ENCODE data around the gene ITGA7.

ITGA7 gene

GRCh38 chr12:55717011-55718007 is 9.6 kb upstream of the ITGA7 start:
- H2BK120ac ChIP-seq (ENCODE audit: low read depth, low read length) = no peak overlapping the region
- H3K4me3 ChIP-seq (ENCODE audit: insufficient read depth in 1 of 2, low read depth in 1 of 2, low read length in 2 of 2) = peak overlapping the region; percentile 11 to 78
- no peak overlapping the region for H4K91ac ChIP-seq (ENCODE audit: low read length)
- DNase-seq = peak; percentile 77
- H3K27ac ChIP-seq (ENCODE audit: low read length, poor library complexity, severe bottlenecking) = peak overlapping the region; percentile 31
- H3K23ac ChIP-seq (ENCODE audit: low read length in 2 of 2) = no peak overlapping the region
- H2BK15ac ChIP-seq (ENCODE audit: low read depth, poor library complexity, severe bottlenecking) = no peak overlapping the region
- H2BK5ac ChIP-seq (ENCODE audit: low read depth, low read length, poor library complexity, severe bottlenecking) = no peak overlapping the region
- peaks cover 8% of the 10 kb centered on the region for H3K79me1 ChIP-seq (replicated peaks; ENCODE audit: low read length, poor library complexity, severe bottlenecking)
- H3K27me3 ChIP-seq (ENCODE audit: control insufficient read depth in 1 of 2, insufficient read depth in 1 of 2, low read length in 2 of 2) = peaks cover 0 to 10% of the 10 kb centered on the region in 2 experiments
- H4K8ac ChIP-seq (ENCODE audit: low read length) = peak overlapping the region; percentile 45
- peaks cover 45% of the 10 kb centered on the region for H3K4me1 ChIP-seq (ENCODE audit: control insufficient read depth, insufficient read depth, low read depth, low read length)
- H3K4me2 ChIP-seq (ENCODE audit: low read length, poor library complexity, severe bottlenecking) = peak overlapping the region; percentile 85
- no peaks in the 10 kb centered on the region for H3K9me3 ChIP-seq (ENCODE audit: control insufficient read depth, low read length)
- peaks cover 0 to 9% of the 10 kb centered on the region in 2 experiments for H3K36me3 ChIP-seq (ENCODE audit: control insufficient read depth in 1 of 2, insufficient read depth in 2 of 2, low read depth in 1 of 2, low read length in 2 of 2)
- peak overlapping the region; percentile 16 for H2AFZ ChIP-seq (ENCODE audit: low read depth, low read length)
- H2AK5ac ChIP-seq (ENCODE audit: low read length, severe bottlenecking) = peak overlapping the region; percentile 40
- H2BK12ac ChIP-seq (ENCODE audit: low read length in 2 of 2) = no peak overlapping the region
- 33% methylated on average over 8 of the region's 8 CpGs for WGBS
- H3K9ac ChIP-seq (ENCODE audit: low read length) = peak overlapping the region; percentile 92
- H3K14ac ChIP-seq (ENCODE audit: low read length in 2 of 2) = peak overlapping the region in 1 of 2 experiments; percentile 19
- H3K18ac ChIP-seq (ENCODE audit: low read depth in 1 of 2, low read length in 2 of 2) = no peak overlapping the region
- peak overlapping the region in 1 of 2 experiments; percentile 30 for H3K4ac ChIP-seq (ENCODE audit: low read depth in 1 of 2, low read length in 2 of 2)

- peak overlapping the region in 1 of 2 experiments; percentile 30 for H3K4ac ChIP-seq (ENCODE audit: low read depth in 1 of 2, low read length in 2 of 2)
- H3K79me1 ChIP-seq (replicated peaks; ENCODE audit: low read length, poor library complexity, severe bottlenecking) = peaks cover 8% of the 10 kb centered on the region
- H3K18ac ChIP-seq (ENCODE audit: low read depth in 1 of 2, low read length in 2 of 2) = peak overlapping the region in 1 of 2 experiments; percentile 45
- H3K9ac ChIP-seq (ENCODE audit: low read length) = peak overlapping the region; percentile 92
- DNase-seq = no peak
- H2AK5ac ChIP-seq (ENCODE audit: low read length, severe bottlenecking) = no peak overlapping the region
- no peak overlapping the region for H2BK12ac ChIP-seq (ENCODE audit: low read length in 2 of 2)
- H2AFZ ChIP-seq (ENCODE audit: low read depth, low read length) = peak overlapping the region; percentile 83
- H3K14ac ChIP-seq (ENCODE audit: low read length in 2 of 2) = no peak overlapping the region
- 9% methylated on average over 9 of the region's 13 CpGs for WGBS
- no peak overlapping the region for H4K91ac ChIP-seq (ENCODE audit: low read length)
- no peak overlapping the region for H2BK120ac ChIP-seq (ENCODE audit: low read depth, low read length)
- H3K9me3 ChIP-seq (ENCODE audit: control insufficient read depth, low read length) = no peaks in the 10 kb centered on the region
- no peak overlapping the region for H2BK15ac ChIP-seq (ENCODE audit: low read depth, poor library complexity, severe bottlenecking)
- H3K36me3 ChIP-seq (ENCODE audit: control insufficient read depth in 1 of 2, insufficient read depth in 2 of 2, low read depth in 1 of 2, low read length in 2 of 2) = peaks cover 0 to 7% of the 10 kb centered on the region in 2 experiments
- H3K27ac ChIP-seq (ENCODE audit: low read length, poor library complexity, severe bottlenecking) = peak overlapping the region; percentile 59
- peak overlapping the region; percentile 67 to 78 for H3K4me3 ChIP-seq (ENCODE audit: insufficient read depth in 1 of 2, low read depth in 1 of 2, low read length in 2 of 2)
- H3K4me2 ChIP-seq (ENCODE audit: low read length, poor library complexity, severe bottlenecking) = peak overlapping the region; percentile 85
- H4K8ac ChIP-seq (ENCODE audit: low read length) = no peak overlapping the region
- peaks cover 43% of the 10 kb centered on the region for H3K4me1 ChIP-seq (ENCODE audit: control insufficient read depth, insufficient read depth, low read depth, low read length)
- H2BK5ac ChIP-seq (ENCODE audit: low read depth, low read length, poor library complexity, severe bottlenecking) = no peak overlapping the region
- H3K27me3 ChIP-seq (ENCODE audit: control insufficient read depth in 1 of 2, insufficient read depth in 1 of 2, low read length in 2 of 2) = peaks cover 0 to 17% of the 10 kb centered on the region in 2 experiments
- H3K23ac ChIP-seq (ENCODE audit: low read length in 2 of 2) = no peak overlapping the region
These were observed 8.9 kb upstream of the ITGA7 start for GRCh38 chr12:55716582-55716957.

- WGBS = under 1% methylated on average over 35 of the region's 42 CpGs
- peak within 1 kb of the TSS; percentile 98 for H4K8ac ChIP-seq (ENCODE audit: low read length)
- H3K27ac ChIP-seq (ENCODE audit: low read length, poor library complexity, severe bottlenecking) = peak within 1 kb of the TSS; percentile 98
- peak within 1 kb of the TSS; percentile 92 for H3K9ac ChIP-seq (ENCODE audit: low read length)
- H3K4me1 ChIP-seq (ENCODE audit: control insufficient read depth, insufficient read depth, low read depth, low read length) = peaks cover 37% of the 10 kb centered on the region
- peaks cover 0 to 3% of the 10 kb centered on the region in 2 experiments for H3K36me3 ChIP-seq (ENCODE audit: control insufficient read depth in 1 of 2, insufficient read depth in 2 of 2, low read depth in 1 of 2, low read length in 2 of 2)
- peak within 1 kb of the TSS; percentile 54 for H4K91ac ChIP-seq (ENCODE audit: low read length)
- peak within 1 kb of the TSS; percentile 83 for H2AFZ ChIP-seq (ENCODE audit: low read depth, low read length)
- H3K18ac ChIP-seq (ENCODE audit: low read depth in 1 of 2, low read length in 2 of 2) = peak within 1 kb of the TSS; percentile 31 to 81
- H3K79me1 ChIP-seq (replicated peaks; ENCODE audit: low read length, poor library complexity, severe bottlenecking) = peaks cover 8% of the 10 kb centered on the region
- no peak within 1 kb of the TSS for H3K23ac ChIP-seq (ENCODE audit: low read length in 2 of 2)
- peak within 1 kb of the TSS; percentile 67 to 78 for H3K4me3 ChIP-seq (ENCODE audit: insufficient read depth in 1 of 2, low read depth in 1 of 2, low read length in 2 of 2)
- DNase-seq = peak; percentile 92
- peak within 1 kb of the TSS; percentile 6 for H2BK120ac ChIP-seq (ENCODE audit: low read depth, low read length)
- no peak within 1 kb of the TSS for H3K14ac ChIP-seq (ENCODE audit: low read length in 2 of 2)
- peaks cover 0 to 18% of the 10 kb centered on the region in 2 experiments for H3K27me3 ChIP-seq (ENCODE audit: control insufficient read depth in 1 of 2, insufficient read depth in 1 of 2, low read length in 2 of 2)
- H3K9me3 ChIP-seq (ENCODE audit: control insufficient read depth, low read length) = no peaks in the 10 kb centered on the region
- peak within 1 kb of the TSS in 1 of 2 experiments; percentile 73 for H2BK12ac ChIP-seq (ENCODE audit: low read length in 2 of 2)
- peak within 1 kb of the TSS; percentile 30 to 61 for H3K4ac ChIP-seq (ENCODE audit: low read depth in 1 of 2, low read length in 2 of 2)
- H2AK5ac ChIP-seq (ENCODE audit: low read length, severe bottlenecking) = peak within 1 kb of the TSS; percentile 74
- H2BK15ac ChIP-seq (ENCODE audit: low read depth, poor library complexity, severe bottlenecking) = peak within 1 kb of the TSS; percentile 26
- H2BK5ac ChIP-seq (ENCODE audit: low read depth, low read length, poor library complexity, severe bottlenecking) = peak within 1 kb of the TSS; percentile 94
- peak within 1 kb of the TSS; percentile 85 for H3K4me2 ChIP-seq (ENCODE audit: low read length, poor library complexity, severe bottlenecking)
These were observed 8.3 kb upstream of the ITGA7 start, which contains the start of gene BLOC1S1 for GRCh38 chr12:55715833-55716581. BLOC1S1 (plus strand) TSS chr12:55716046; CDS start chr12:55716052, 6 bp downstream.

Measured in mesenchymal stem cell (in vitro differentiated cells and primary cell).